CD4-positive, alpha-beta T cell treated with Interleukin-4 for 1 hour (primary cell): Measurements from ENCODE around the gene BTNL3.

Experiments used
- DNase-seq, 2 donors: peaks; one replicate each; pipeline ENCODE4 v3.0.0-alpha.2; 2020 to 2022

Gene BTNL3

DNA sequence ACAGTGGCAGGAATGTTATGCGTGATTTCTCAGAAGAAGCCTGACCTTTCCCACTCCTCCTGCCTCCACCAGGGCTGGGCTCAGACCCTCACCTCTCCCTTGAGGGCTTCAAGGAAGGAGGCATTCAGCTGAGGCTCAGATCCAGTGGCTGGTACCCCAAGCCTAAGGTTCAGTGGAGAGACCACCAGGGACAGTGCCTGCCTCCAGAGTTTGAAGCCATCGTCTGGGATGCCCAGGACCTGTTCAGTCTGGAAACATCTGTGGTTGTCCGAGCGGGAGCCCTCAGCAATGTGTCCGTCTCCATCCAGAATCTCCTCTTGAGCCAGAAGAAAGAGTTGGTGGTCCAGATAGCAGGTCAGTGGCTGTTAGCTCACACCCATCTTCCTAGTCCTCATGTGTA is 61.4 kb downstream of the BTNL3 start:
- no peak for DNase-seq

DNA sequence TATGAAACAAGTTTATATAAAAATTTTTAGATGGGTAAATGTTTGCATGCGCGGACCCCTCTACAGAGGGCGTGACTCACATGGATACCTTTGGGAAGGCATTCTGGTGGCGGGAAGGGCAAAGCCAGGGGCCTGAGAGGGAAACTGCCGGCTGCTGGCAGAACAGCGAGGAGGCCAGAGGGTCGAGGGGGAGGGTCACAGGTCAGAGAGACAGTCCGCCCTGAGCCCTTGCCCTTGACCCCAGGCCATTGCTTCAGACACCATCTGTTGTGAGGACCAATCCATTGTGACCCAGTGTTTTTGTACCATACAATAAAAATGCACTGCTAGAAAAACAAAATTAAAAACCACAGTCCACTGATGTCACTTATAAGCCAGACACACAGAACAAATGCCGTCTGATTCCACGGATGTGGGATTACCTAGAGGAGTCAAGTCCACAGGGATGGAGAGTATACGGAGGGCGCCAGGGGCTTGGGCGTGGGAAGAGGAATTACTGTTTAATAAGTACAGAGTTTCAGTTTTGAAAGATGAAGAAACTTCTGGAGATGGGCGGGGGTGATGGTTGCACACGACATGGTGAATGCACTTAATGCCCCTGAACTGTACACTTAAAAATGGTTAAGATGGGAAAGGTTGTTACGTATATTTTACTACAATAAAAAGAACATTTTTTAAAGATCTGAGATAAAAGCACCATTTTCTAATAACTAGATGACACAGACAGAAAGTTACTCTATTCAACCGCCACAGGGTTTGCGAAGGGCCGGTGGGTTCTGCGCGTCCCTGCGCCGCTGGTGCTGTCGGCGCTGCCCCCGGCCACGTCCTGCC is 63.4 kb downstream of the BTNL3 start:
- DNase-seq, result no peak

DNA sequence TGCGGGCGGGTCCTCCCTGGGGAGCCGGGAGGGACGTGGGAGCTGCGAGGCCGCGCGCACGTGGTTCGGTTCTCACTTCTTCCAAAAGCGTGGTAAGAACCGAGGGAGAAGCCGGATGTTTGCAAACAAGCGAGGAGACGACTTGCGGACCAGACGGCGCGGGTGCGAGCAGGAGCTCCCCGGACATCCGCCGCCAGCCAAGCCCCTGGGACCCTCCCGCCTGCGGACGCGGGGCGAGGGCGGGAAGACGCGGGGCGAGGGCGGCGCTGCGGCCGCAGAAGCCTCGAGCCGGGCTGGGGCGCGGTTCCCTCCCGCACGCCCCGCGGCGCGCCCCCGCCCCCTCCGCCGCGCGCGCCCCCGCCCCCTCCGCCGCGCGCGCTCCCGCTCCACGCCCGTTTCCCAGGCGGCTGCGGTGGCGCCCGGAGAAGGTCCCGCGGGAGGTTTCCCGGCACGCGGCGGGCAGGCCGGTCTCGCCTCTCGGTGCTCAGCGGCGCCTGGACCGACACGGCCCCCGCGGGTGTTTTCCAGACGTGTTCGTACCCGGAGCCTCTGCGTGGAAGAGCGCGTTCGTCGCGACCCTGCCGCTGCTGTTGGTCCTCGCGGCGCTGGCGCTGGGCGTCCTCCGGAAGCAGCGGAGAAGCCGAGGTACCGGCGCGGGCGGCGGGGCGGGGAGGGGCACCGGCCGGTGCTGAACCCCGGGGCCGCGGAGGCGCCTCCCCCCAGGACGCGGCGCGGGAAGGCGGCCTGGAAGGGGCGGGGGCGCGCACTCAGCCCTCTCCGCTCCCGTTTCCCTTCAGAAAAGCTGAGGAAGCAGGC is 64.2 kb downstream of the BTNL3 start:
- DNase-seq, result no peak

DNA sequence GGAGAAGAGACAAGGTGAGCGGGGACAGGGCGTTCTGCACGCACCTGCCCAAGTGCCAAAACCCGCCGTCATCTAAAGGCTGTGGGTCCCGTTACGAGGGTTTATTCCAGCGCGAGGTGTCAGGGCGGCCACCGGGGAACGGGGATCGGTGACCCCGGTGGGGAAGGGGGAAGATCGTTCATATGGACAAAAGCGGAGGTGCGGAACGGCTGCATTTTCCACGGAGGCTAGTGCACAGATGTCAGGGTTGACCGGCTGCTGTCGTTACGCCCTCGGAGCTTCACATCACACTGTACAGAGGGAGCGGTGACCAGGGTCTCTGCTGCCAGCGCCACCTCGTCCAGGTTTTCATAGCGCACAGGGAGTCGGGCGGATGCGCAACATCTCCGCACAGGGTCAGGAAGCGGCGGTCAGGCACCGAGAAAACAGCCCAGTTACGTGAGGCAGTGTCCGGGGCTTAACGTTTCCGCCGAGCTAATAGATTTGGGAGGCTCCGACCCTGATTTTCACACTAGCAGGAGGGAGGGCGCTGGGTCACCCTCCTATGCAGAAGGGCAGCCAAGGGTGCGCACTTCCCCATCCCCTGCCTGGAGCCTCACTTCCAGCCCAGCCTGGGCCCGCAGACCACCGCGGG is 65.0 kb downstream of the BTNL3 start:
- no peak for DNase-seq

DNA sequence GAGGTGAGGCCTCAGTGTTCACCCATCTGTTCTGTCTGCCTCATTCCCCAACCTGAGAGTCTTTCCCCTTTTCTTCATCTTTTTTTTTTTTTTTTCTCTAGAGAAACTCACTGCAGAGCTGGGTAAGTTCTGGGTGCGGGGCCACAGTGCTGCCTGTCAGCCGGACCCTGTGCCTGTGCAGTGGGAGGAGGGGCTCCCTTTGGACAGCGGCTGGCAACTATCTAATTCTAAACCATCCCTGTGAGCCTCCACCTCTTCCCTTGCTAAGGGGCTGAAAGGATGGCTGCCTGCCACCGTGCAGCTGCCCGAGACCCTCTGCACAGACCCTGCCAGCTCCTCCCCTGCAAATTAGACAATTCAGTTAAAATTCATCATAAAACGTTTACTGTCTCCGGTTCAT is 65.5 kb downstream of the BTNL3 start:
- no peak for DNase-seq

DNA sequence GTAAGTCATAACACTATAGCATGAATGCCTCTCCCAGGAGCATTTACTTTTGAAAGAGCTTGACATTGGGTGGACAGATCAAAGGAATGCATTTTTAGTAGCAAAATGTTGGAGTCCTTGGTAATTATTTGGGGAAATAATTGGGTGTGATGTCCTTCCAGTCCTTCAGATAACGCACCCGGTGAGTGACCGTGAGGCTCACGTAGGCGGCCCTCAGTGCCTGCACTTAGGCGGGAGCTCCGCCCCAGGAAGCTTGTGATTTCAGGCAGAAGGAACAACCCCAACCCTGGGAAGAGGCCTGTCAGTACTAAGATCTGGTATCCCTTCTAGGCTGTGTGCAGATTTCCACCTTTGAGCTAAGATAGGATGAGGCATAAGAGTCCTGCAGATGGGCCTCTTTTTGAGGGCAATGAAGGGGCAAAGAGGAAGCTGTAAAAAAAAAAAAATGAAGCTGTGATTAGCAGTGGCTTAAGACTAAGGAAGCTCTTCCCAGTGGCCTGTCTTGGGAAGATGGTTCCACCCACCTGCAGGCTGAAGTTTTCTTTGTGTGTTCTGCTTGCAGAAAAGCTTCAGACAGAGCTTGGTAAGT is 66.3 kb downstream of the BTNL3 start:
- no peak for DNase-seq
